Astrocyte (in vitro differentiated cells and primary cell): ENCODE data around the gene RNF223. TPM values are rescaled to one million over a fixed set of nuclear protein-coding genes. Genes with fewer than 3 reads are reported as not detected.
"Not testable (repeated sequence)": the region's sequence is repeated elsewhere in the genome, so short reads cannot be mapped to it uniquely, and the experiment has no call there.

Experiments
- DNase-seq: peaks from one replicate; pipeline ENCODE4 v3.0.0-alpha.2; 2010; ENCODE audit warnings: low read depth
- FAIRE-seq: peaks from 2 replicates; lab custom pipeline; 2011; peaks lifted over from hg19 to GRCh38; lab: Jason Lieb, UNC
- H2AFZ ChIP-seq: 2 replicates; pipeline ENCODE4 v1.6.0; 2012; ENCODE audit warnings: low read depth, low read length, inconsistent platforms
- H3K27ac ChIP-seq: 2 replicates; pipeline ENCODE4 v1.5.1; 2011; ENCODE audit warnings: low read depth, low read length, inconsistent platforms
- H3K27me3 ChIP-seq: 2 replicates; pipeline ENCODE4 v1.6.0; 2011; ENCODE audit warnings: low read length, inconsistent platforms; ENCODE audit not compliant: insufficient read depth
- H3K36me3 ChIP-seq: 2 replicates; pipeline ENCODE4 v1.5.1; 2011; ENCODE audit warnings: low read length, inconsistent platforms; ENCODE audit not compliant: insufficient read depth
- H3K4me1 ChIP-seq: 2 replicates; pipeline ENCODE4 v1.5.1; 2011; ENCODE audit warnings: low read length, inconsistent platforms; ENCODE audit not compliant: insufficient read depth
- H3K4me2 ChIP-seq: 2 replicates; pipeline ENCODE4 v1.6.0; 2012; ENCODE audit warnings: low read length, inconsistent platforms
- H3K4me3 ChIP-seq: 2 replicates; pipeline ENCODE4 v1.5.1; 2011; ENCODE audit warnings: low read depth, mild to moderate bottlenecking, low read length, inconsistent platforms; ENCODE audit not compliant: insufficient read depth
- H3K79me2 ChIP-seq: 2 replicates; pipeline ENCODE4 v1.6.0; 2012; ENCODE audit warnings: mild to moderate bottlenecking, low read length, inconsistent platforms; ENCODE audit not compliant: insufficient read depth
- H3K9ac ChIP-seq: 2 replicates; pipeline ENCODE4 v1.6.0; 2012; ENCODE audit warnings: mild to moderate bottlenecking, low read length, inconsistent platforms
- H3K9me3 ChIP-seq: 2 replicates; pipeline ENCODE4 v1.5.1; 2012; ENCODE audit warnings: low read depth, mild to moderate bottlenecking, low read length, inconsistent platforms; ENCODE audit not compliant: insufficient read depth
- H4K20me1 ChIP-seq: 2 replicates; pipeline ENCODE4 v1.6.0; 2012; ENCODE audit warnings: low read length, inconsistent platforms; ENCODE audit not compliant: insufficient read depth
- H3K27ac Mint-ChIP-seq: one replicate; pipeline ENCODE4 v1.8.0; 2021; ENCODE audit warnings: mild to moderate bottlenecking, mixed read lengths; ENCODE audit not compliant: unreplicated experiment
- H3K27me3 Mint-ChIP-seq: one replicate; pipeline ENCODE4 v1.8.0; 2021; ENCODE audit warnings: low read depth, mixed read lengths; ENCODE audit not compliant: unreplicated experiment
- H3K36me3 Mint-ChIP-seq: one replicate; pipeline ENCODE4 v1.8.0; 2021; ENCODE audit warnings: low read depth, mixed read lengths; ENCODE audit not compliant: unreplicated experiment
- H3K4me1 Mint-ChIP-seq: one replicate; pipeline ENCODE4 v1.8.0; 2021; ENCODE audit warnings: low read depth, mixed read lengths; ENCODE audit not compliant: unreplicated experiment
- H3K4me3 Mint-ChIP-seq: one replicate; pipeline ENCODE4 v1.8.0; 2021; ENCODE audit warnings: mild to moderate bottlenecking, moderate library complexity, mixed read lengths; ENCODE audit not compliant: unreplicated experiment
- H3K9me3 Mint-ChIP-seq: one replicate; pipeline ENCODE4 v1.8.0; 2021; ENCODE audit warnings: mild to moderate bottlenecking, mixed read lengths; ENCODE audit not compliant: unreplicated experiment
- EZH2 ChIP-seq: IDR thresholded peaks from 2 replicates; pipeline ENCODE4 v1.6.1; 2012; ENCODE audit warnings: mild to moderate bottlenecking, low read length, inconsistent platforms; ENCODE audit not compliant: insufficient read depth
- total RNA-seq: library from RNA; stranded (reverse); gene quantifications from 2 replicates; pipeline ENCODE4 v1.2.1, GENCODE V29; 2021
- TF ChIP-seq, protein P1 (sequence below): IDR thresholded peaks from 2 replicates; pipeline ENCODE4 v1.5.1; 2011; ENCODE audit warnings: low read depth, mild to moderate bottlenecking, inconsistent platforms, low read length, moderate library complexity; ENCODE audit not compliant: insufficient read depth

RNF223 gene
- total RNA-seq, 1 donor from 2014 or later = 0.18 TPM

GRCh38 chr1:1080122-1080757 lies 6.1 kb upstream of the RNF223 start:
- Histone ChIP-seq H3K9ac (peak overlapping the region; percentile 79), H2AFZ (peak overlapping the region; percentile 58), H3K9me3 (no peaks in the 10 kb centered on the region), H4K20me1 (no peaks in the 10 kb centered on the region), H3K36me3 (no peaks in the 10 kb centered on the region), H3K4me3 (peak overlapping the region; percentile 17), H3K4me1 (peaks cover 12% of the 10 kb centered on the region), H3K27me3 (no peaks in the 10 kb centered on the region), H3K27ac (no peak overlapping the region), H3K79me2 (no peaks in the 10 kb centered on the region), H3K4me2 (peak overlapping the region; percentile 82)
- Mint-ChIP-seq H3K27me3 (peaks cover 2% of the 10 kb centered on the region), H3K27ac (peak overlapping the region; percentile 80), H3K36me3 (peaks cover 4% of the 10 kb centered on the region), H3K9me3 (no peaks in the 10 kb centered on the region), H3K4me3 (no peak overlapping the region), H3K4me1 (no peaks in the 10 kb centered on the region)
- DNase-seq = no peak
- FAIRE-seq = no peak
- no peak for TF ChIP-seq EZH2
- TF ChIP-seq, protein P1, sequence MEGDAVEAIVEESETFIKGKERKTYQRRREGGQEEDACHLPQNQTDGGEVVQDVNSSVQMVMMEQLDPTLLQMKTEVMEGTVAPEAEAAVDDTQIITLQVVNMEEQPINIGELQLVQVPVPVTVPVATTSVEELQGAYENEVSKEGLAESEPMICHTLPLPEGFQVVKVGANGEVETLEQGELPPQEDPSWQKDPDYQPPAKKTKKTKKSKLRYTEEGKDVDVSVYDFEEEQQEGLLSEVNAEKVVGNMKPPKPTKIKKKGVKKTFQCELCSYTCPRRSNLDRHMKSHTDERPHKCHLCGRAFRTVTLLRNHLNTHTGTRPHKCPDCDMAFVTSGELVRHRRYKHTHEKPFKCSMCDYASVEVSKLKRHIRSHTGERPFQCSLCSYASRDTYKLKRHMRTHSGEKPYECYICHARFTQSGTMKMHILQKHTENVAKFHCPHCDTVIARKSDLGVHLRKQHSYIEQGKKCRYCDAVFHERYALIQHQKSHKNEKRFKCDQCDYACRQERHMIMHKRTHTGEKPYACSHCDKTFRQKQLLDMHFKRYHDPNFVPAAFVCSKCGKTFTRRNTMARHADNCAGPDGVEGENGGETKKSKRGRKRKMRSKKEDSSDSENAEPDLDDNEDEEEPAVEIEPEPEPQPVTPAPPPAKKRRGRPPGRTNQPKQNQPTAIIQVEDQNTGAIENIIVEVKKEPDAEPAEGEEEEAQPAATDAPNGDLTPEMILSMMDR = no peak

GRCh38 chr1:1079408-1080121 lies 5.5 kb upstream of the RNF223 start:
- peak; percentile 80 for DNase-seq
- H3K27ac Mint-ChIP-seq = peak overlapping the region; percentile 66
- H3K4me1 ChIP-seq = peaks cover 12% of the 10 kb centered on the region
- no peaks in the 10 kb centered on the region for H4K20me1 ChIP-seq
- peaks cover 6% of the 10 kb centered on the region for H3K36me3 Mint-ChIP-seq
- FAIRE-seq = no peak
- peak overlapping the region; percentile 20 for H3K4me3 ChIP-seq
- H3K4me1 Mint-ChIP-seq = no peaks in the 10 kb centered on the region
- peak overlapping the region; percentile 82 for H3K4me2 ChIP-seq
- H3K36me3 ChIP-seq = no peaks in the 10 kb centered on the region
- no peak overlapping the region for H3K4me3 Mint-ChIP-seq
- H3K27me3 ChIP-seq = no peaks in the 10 kb centered on the region
- H3K9me3 Mint-ChIP-seq = no peaks in the 10 kb centered on the region
- peak overlapping the region; percentile 79 for H3K9ac ChIP-seq
- H2AFZ ChIP-seq = peak overlapping the region; percentile 58
- H3K27me3 Mint-ChIP-seq = peaks cover 4% of the 10 kb centered on the region
- H3K9me3 ChIP-seq = no peaks in the 10 kb centered on the region
- no peaks in the 10 kb centered on the region for H3K79me2 ChIP-seq
- H3K27ac ChIP-seq = peak overlapping the region; percentile 57
- no peak for TF ChIP-seq EZH2

GRCh38 chr1:1077396-1077795 lies 3.3 kb upstream of the RNF223 start:
- not testable (repeated sequence) for H3K9me3 Mint-ChIP-seq, DNase-seq, H3K4me2 ChIP-seq, H4K20me1 ChIP-seq, H3K36me3 ChIP-seq, H3K9me3 ChIP-seq, H3K4me3 ChIP-seq, H3K4me3 Mint-ChIP-seq, H3K27ac ChIP-seq, H2AFZ ChIP-seq, H3K36me3 Mint-ChIP-seq, H3K4me1 Mint-ChIP-seq, H3K9ac ChIP-seq, H3K27me3 Mint-ChIP-seq, H3K27me3 ChIP-seq, H3K79me2 ChIP-seq, H3K27ac Mint-ChIP-seq, FAIRE-seq
- peaks cover 12% of the 10 kb centered on the region for H3K4me1 ChIP-seq
